ENCODE results near the gene CCNL1. TPM values are rescaled to one million over a fixed set of nuclear protein-coding genes. Genes with fewer than 3 reads are reported as not detected.

The CCNL1 gene
- total RNA-seq, 1 experiment from 2014 or later: 118 TPM

GRCh38 chr3:157133434-157134320, 26.3 kb downstream of the CCNL1 start:
- no peaks in the 10 kb centered on the region for H3K27me3 ChIP-seq (ENCODE audit: control insufficient read depth, insufficient read depth, low read length)
- intact Hi-C loops (cut with micrococcal nuclease; ENCODE audit: unreplicated experiment) (loop anchor here (5.0 to 10.0 kb wide), 6 partner anchors 46 to 1251 kb away; no protein-coding TSS in a partner anchor), in situ Hi-C loops (cut with HindIII; ENCODE audit: low pct_unique_long_range_greater_than_20kb, low sequenced_read_pairs) (no loop called here)
- BruUV-seq (replicated peaks): no TSS peak
- H3K27ac ChIP-seq (ENCODE audit: low read length): 0 out of 2 replicates have a peak overlapping the region, but pooled peaks have one; percentile 8
- H3K9me3 ChIP-seq (ENCODE audit: control insufficient read depth, insufficient read depth, low read depth, low read length): no peaks in the 10 kb centered on the region
- H3K4me1 ChIP-seq (ENCODE audit: control insufficient read depth, insufficient read depth, low read length): peaks cover 44% of the 10 kb centered on the region
- DNase-seq (ENCODE audit: low read depth, low spot score): no peak
- no peak overlapping the region for H3K4me3 ChIP-seq (ENCODE audit: low read depth in 2 of 2, low read length in 2 of 2)
- ChIA-PET POLR2A (interaction anchor here (1.5 kb wide), 1 partner anchor 27 kb away, joined by 5 read pairs; the partner anchor contains the start of gene CCNL1), CTCF (no interaction called here)
- no peak for ATAC-seq
- H3K36me3 ChIP-seq (ENCODE audit: control insufficient read depth, insufficient read depth, low read length): no peaks in the 10 kb centered on the region
- no peak for TF ChIP-seq REST (IDR thresholded peaks at IDR 0.05; ENCODE audit: insufficient read depth in 1 of 2, low read depth in 2 of 2, low read length in 1 of 2)
- TF ChIP-seq SIN3A (IDR thresholded peaks at IDR 0.05; ENCODE audit: borderline replicate concordance, insufficient read depth, low read depth, low read length): no peak
- TF ChIP-seq CTCF (IDR thresholded peaks at IDR 0.05): no peak
- no peak; the same call in 1 of the 2 replicates for TF ChIP-seq POLR2AphosphoS5 (IDR thresholded peaks at IDR 0.05; ENCODE audit: low read depth, low read length)
- TF ChIP-seq TCF7L2 (IDR thresholded peaks at IDR 0.05; ENCODE audit: low read depth, low read length): no peak

GRCh38 chr3:157132936-157133335, 27.0 kb downstream of the CCNL1 start:
- no TSS peak for BruUV-seq (replicated peaks)
- no peaks in the 10 kb centered on the region for H3K36me3 ChIP-seq (ENCODE audit: control insufficient read depth, insufficient read depth, low read length)
- H3K4me3 ChIP-seq (ENCODE audit: low read depth in 2 of 2, low read length in 2 of 2): no peak overlapping the region
- no peak overlapping the region for H3K27ac ChIP-seq (ENCODE audit: low read length)
- peaks cover 51% of the 10 kb centered on the region for H3K4me1 ChIP-seq (ENCODE audit: control insufficient read depth, insufficient read depth, low read length)
- POLR2A ChIA-PET: no interaction called here
- in situ Hi-C loops (cut with HindIII; ENCODE audit: low pct_unique_long_range_greater_than_20kb, low sequenced_read_pairs): no loop called here
- no peak for ATAC-seq
- intact Hi-C loops (cut with micrococcal nuclease; ENCODE audit: unreplicated experiment): loop anchor here (5.0 to 10.0 kb wide), 6 partner anchors 46 to 1251 kb away; no protein-coding TSS in a partner anchor
- CTCF ChIA-PET: no interaction called here
- DNase-seq (ENCODE audit: low read depth, low spot score): no peak
- no peaks in the 10 kb centered on the region for H3K27me3 ChIP-seq (ENCODE audit: control insufficient read depth, insufficient read depth, low read length)
- no peak for TF ChIP-seq SIN3A (IDR thresholded peaks at IDR 0.05; ENCODE audit: borderline replicate concordance, insufficient read depth, low read depth, low read length)
- no peak for TF ChIP-seq REST (IDR thresholded peaks at IDR 0.05; ENCODE audit: insufficient read depth in 1 of 2, low read depth in 2 of 2, low read length in 1 of 2)
- TF ChIP-seq CTCF (IDR thresholded peaks at IDR 0.05): no peak
- no peak for TF ChIP-seq POLR2AphosphoS5 (IDR thresholded peaks at IDR 0.05; ENCODE audit: low read depth, low read length)
- no peak for TF ChIP-seq TCF7L2 (IDR thresholded peaks at IDR 0.05; ENCODE audit: low read depth, low read length)
- no peaks in the 10 kb centered on the region for H3K9me3 ChIP-seq (ENCODE audit: control insufficient read depth, insufficient read depth, low read depth, low read length)

All from Panc1 (cell line).